Spleen (tissue), 7 donors: ENCODE results near the gene RRP7A.

Experiments used
- CTCF ChIP-seq, 11 experiments: fragments of 200-600 bp in 7 of 11; fragments of 450-650 bp in 4 of 11; sonication (generic) in 4 of 11; IDR thresholded peaks in 8 of 11; conservative IDR thresholded peaks in 3 of 11; 1 replicate in 7 of 11; 2 replicates in 4 of 11; pipeline versions ENCODE4 v1.4.0 to v1.8.0; 2016 to 2021; ENCODE audit warnings: antibody characterized with exemption in 11 of 11, inconsistent platforms in 4 of 11, mild to moderate bottlenecking in 1 of 11
- POLR2A ChIP-seq, 3 donors: fragments of 450-650 bp; IDR thresholded peaks; one replicate each; pipeline ENCODE4 v1.5.1; 2017; ENCODE audit warnings: antibody characterized with exemption in 3 of 3, mild to moderate bottlenecking in 1 of 3
- POLR2AphosphoS5 ChIP-seq, 3 donors: sonication (generic); formaldehyde crosslinking; IDR thresholded peaks; one replicate each; pipeline ENCODE4 v1.5.1; 2017; ENCODE audit warnings: antibody characterized with exemption in 3 of 3
- donor health status: DM: no; HTN: no; CAD: no; lungs with moderate emphysema.
- donor health status: DM: no; HTN: no; CAD: no.
- donor health status: DM: no; HTN: no; CAD: no.

- no peak for TF ChIP-seq CTCF (IDR thresholded peaks at IDR 0.05 in 8 of 11, conservative IDR thresholded peaks at IDR 0.05 in 3 of 11)
- no peak for TF ChIP-seq POLR2AphosphoS5 (IDR thresholded peaks at IDR 0.05)
- TF ChIP-seq POLR2A (IDR thresholded peaks at IDR 0.05) = no peak
Measured at GRCh38 chr22:42536166-42536565, 16.6 kb upstream of the RRP7A start.
